ENCODE results near the gene OR8B8. TPM values are rescaled to one million over a fixed set of nuclear protein-coding genes. Genes with fewer than 3 reads are reported as not detected.

Gene OR8B8
- total RNA-seq, 2 donors from 2014 or later = not detected

- Histone ChIP-seq H3K9me3 (peaks cover 0 to 3% (median 0%) of the 10 kb centered on the region in 3 donors), H3K27ac (no peak overlapping the region), H3K4me3 (no peak overlapping the region), H3K4me1 (no peaks in the 10 kb centered on the region), H3K27me3 (no peaks in the 10 kb centered on the region), H3K36me3 (replicated peaks in 1 of 2; ENCODE audit: insufficient read depth in 1 of 2, low read depth in 2 of 2) (no peaks in the 10 kb centered on the region)
- 76 to 79% methylated on average over 2 of the region's 2 CpGs for WGBS, 2 donors
- DNase-seq (no peak), ATAC-seq (no peak)
- intact Hi-C loops (cut with DNase I) = no loop called here
- no peak for TF ChIP-seq CTCF (IDR thresholded peaks at IDR 0.05)
Observed at GRCh38 chr11:124434699-124435098, 10.8 kb downstream of the OR8B8 start.

- TF ChIP-seq CTCF (IDR thresholded peaks at IDR 0.05) (no peak), POLR2A (IDR thresholded peaks at IDR 0.05) (no peak)
- WGBS, 2 donors = 65 to 78% methylated on average over 2 of the region's 2 CpGs
- DNase-seq = no peak
- Histone ChIP-seq H3K27me3 (no peaks in the 10 kb centered on the region), H3K4me1 (no peaks in the 10 kb centered on the region), H3K27ac (no peak overlapping the region), H3K36me3 (replicated peaks in 1 of 2; ENCODE audit: insufficient read depth in 1 of 2, low read depth in 2 of 2) (no peaks in the 10 kb centered on the region), H3K9me3 (peaks cover 0 to 4% (median 0%) of the 10 kb centered on the region in 3 donors), H3K4me3 (no peak overlapping the region)
- no peak for ATAC-seq
- intact Hi-C loops (cut with DNase I) = no loop called here
Observed at GRCh38 chr11:124429599-124429998, 15.9 kb downstream of the OR8B8 start.

- ATAC-seq = no peak
- Histone ChIP-seq H3K9me3 (no peaks in the 10 kb centered on the region), H3K27me3 (no peaks in the 10 kb centered on the region), H3K4me1 (no peaks in the 10 kb centered on the region), H3K4me3 (no peak within 1 kb of the TSS), H3K36me3 (replicated peaks in 1 of 2; ENCODE audit: insufficient read depth in 1 of 2, low read depth in 2 of 2) (no peaks in the 10 kb centered on the region), H3K27ac (no peak within 1 kb of the TSS)
- no peak for TF ChIP-seq POLR2A (IDR thresholded peaks at IDR 0.05)
- TF ChIP-seq CTCF (IDR thresholded peaks at IDR 0.05) = no peak
- WGBS, 2 donors = 82 to 85% methylated on average over 2 of the region's 2 CpGs
- intact Hi-C loops (cut with DNase I) = no loop called here
- DNase-seq = no peak
Observed at GRCh38 chr11:124424384-124424921, 21.0 kb downstream of the OR8B8 start, which contains the start of gene OR8B4. TSS of gene OR8B4 (minus strand) at chr11:124424871. CDS start at chr11:124424871, 0 bp downstream.

- no peak overlapping the region for H3K27ac ChIP-seq
- ATAC-seq (no peak), DNase-seq (no peak)
- H3K4me3 ChIP-seq = no peak overlapping the region
- no peaks in the 10 kb centered on the region for H3K27me3 ChIP-seq
- H3K4me1 ChIP-seq = no peaks in the 10 kb centered on the region
- H3K36me3 ChIP-seq (replicated peaks in 1 of 2; ENCODE audit: insufficient read depth in 1 of 2, low read depth in 2 of 2) = no peaks in the 10 kb centered on the region
- TF ChIP-seq POLR2A (IDR thresholded peaks at IDR 0.05) = no peak
- TF ChIP-seq CTCF (IDR thresholded peaks at IDR 0.05) = no peak
- H3K9me3 ChIP-seq = no peaks in the 10 kb centered on the region
- intact Hi-C loops (cut with DNase I) = no loop called here
- 64 to 70% methylated on average over 4 of the region's 4 CpGs for WGBS, 2 donors
Observed at GRCh38 chr11:124421043-124421442, 24.5 kb downstream of the OR8B8 start.

- Histone ChIP-seq H3K4me1 (no peaks in the 10 kb centered on the region), H3K4me3 (no peak overlapping the region), H3K9me3 (no peaks in the 10 kb centered on the region), H3K27ac (no peak overlapping the region), H3K27me3 (no peaks in the 10 kb centered on the region), H3K36me3 (replicated peaks in 1 of 2; ENCODE audit: insufficient read depth in 1 of 2, low read depth in 2 of 2) (no peaks in the 10 kb centered on the region)
- WGBS, 2 donors = 17 to 18% methylated on average over 5 of the region's 5 CpGs
- intact Hi-C loops (cut with DNase I) = loop anchor here (10.0 kb wide), 1 partner anchor 169 kb away; no protein-coding TSS in a partner anchor
- ATAC-seq (no peak), DNase-seq (peak in 1 of 4 donors; percentile 8)
- TF ChIP-seq CTCF (IDR thresholded peaks at IDR 0.05) = peak; percentile 14 to 65 (median 52)
- TF ChIP-seq POLR2A (IDR thresholded peaks at IDR 0.05) = no peak
Observed at GRCh38 chr11:124415356-124415923, 30.1 kb downstream of the OR8B8 start.

Measured in body of pancreas (tissue), 4 donors.